HepG2 (cell line): ENCODE results near the gene NECAB2. TPM values are rescaled to one million over a fixed set of nuclear protein-coding genes. Genes with fewer than 3 reads are reported as not detected.
A peak's percentile ranks its signal among the peaks of the same experiment; 100 is the strongest.

Source experiments
- AFF4 ChIP-seq: sonication (generic); formaldehyde crosslinking; IDR thresholded peaks from 2 replicates; pipeline ENCODE4 v1.4.0; 2020; ENCODE audit warnings: missing genetic modification reagents
- ATF2 ChIP-seq: sonication (generic); formaldehyde crosslinking; IDR thresholded peaks from 2 replicates; pipeline ENCODE4 v1.4.0; 2020; ENCODE audit warnings: missing genetic modification reagents
- CC2D1A ChIP-seq: sonication (generic); formaldehyde crosslinking; IDR thresholded peaks from 2 replicates; pipeline ENCODE4 v1.8.1; 2023; ENCODE audit warnings: mild to moderate bottlenecking, missing genetic modification reagents
- CCDC6 ChIP-seq: sonication (generic); formaldehyde crosslinking; IDR thresholded peaks from 2 replicates; pipeline ENCODE4 v1.8.1; 2022; ENCODE audit warnings: mild to moderate bottlenecking, missing genetic modification reagents, moderate library complexity
- CREB1 ChIP-seq, 2 experiments: fragments of 450-650 bp in 1 of 2; IDR thresholded peaks; 2 replicates each; pipeline ENCODE4 v1.6.1; 2016 to 2017; ENCODE audit warnings: control low read depth in 1 of 2, mild to moderate bottlenecking in 1 of 2, missing compliant biosample characterization in 1 of 2, missing genetic modification characterization in 1 of 2
- HMGXB4 ChIP-seq, 2 experiments: sonication (generic) in 1 of 2; formaldehyde crosslinking in 1 of 2; IDR thresholded peaks; 2 replicates each; pipeline versions ENCODE4 v1.4.0 to v1.6.1; 2018 to 2020; ENCODE audit warnings: missing genetic modification reagents in 2 of 2, borderline replicate concordance in 1 of 2, low read depth in 1 of 2, mild to moderate bottlenecking in 1 of 2, missing biosample characterization in 1 of 2
- MBNL3 ChIP-seq: fragments of 250-450 bp; sonication (Bioruptor Pico); conservative IDR thresholded peaks from 2 replicates; pipeline ENCODE4 v1.8.0; 2022; ENCODE audit warnings: mild to moderate bottlenecking, inconsistent platforms
- MED13 ChIP-seq: sonication (generic); formaldehyde crosslinking; IDR thresholded peaks from 2 replicates; pipeline ENCODE4 v1.5.0; 2020; ENCODE audit warnings: missing genetic modification reagents
- MXI1 ChIP-seq: IDR thresholded peaks from 3 replicates; pipeline ENCODE4 v1.6.1; 2012; ENCODE audit warnings: low read depth, low read length, inconsistent platforms, borderline replicate concordance
- NR2C2 ChIP-seq: sonication (generic); formaldehyde crosslinking; IDR thresholded peaks from 2 replicates; pipeline ENCODE4 v1.4.0; 2020; ENCODE audit warnings: missing genetic modification reagents, mild to moderate bottlenecking, moderate library complexity, borderline replicate concordance
- RBAK ChIP-seq: sonication (generic); formaldehyde crosslinking; IDR thresholded peaks from 2 replicates; pipeline ENCODE4 v1.5.1; 2020; ENCODE audit warnings: mild to moderate bottlenecking, missing genetic modification reagents
- SCMH1 ChIP-seq: sonication (generic); formaldehyde crosslinking; IDR thresholded peaks from 2 replicates; pipeline ENCODE4 v1.9.0; 2021; ENCODE audit warnings: missing genetic modification reagents, mild to moderate bottlenecking, borderline replicate concordance
- SNAI1 ChIP-seq: sonication (generic); formaldehyde crosslinking; IDR thresholded peaks from 2 replicates; pipeline ENCODE4 v1.5.0; 2020; ENCODE audit warnings: mild to moderate bottlenecking, missing genetic modification reagents, borderline replicate concordance
- SP4 ChIP-seq: sonication (generic); formaldehyde crosslinking; IDR thresholded peaks from 2 replicates; pipeline ENCODE4 v1.8.1; 2023; ENCODE audit warnings: mild to moderate bottlenecking, missing genetic modification reagents
- SSRP1 ChIP-seq: IDR thresholded peaks from 2 replicates; pipeline ENCODE4 v1.6.1; 2016; ENCODE audit warnings: control low read depth
- TOE1 ChIP-seq: sonication (generic); formaldehyde crosslinking; IDR thresholded peaks from 2 replicates; pipeline ENCODE4 v1.4.0; 2020; ENCODE audit warnings: mild to moderate bottlenecking, missing genetic modification reagents
- ZEB1 ChIP-seq: IDR thresholded peaks from 2 replicates; pipeline ENCODE4 v1.6.1; 2012; ENCODE audit warnings: mild to moderate bottlenecking, low read depth, inconsistent platforms; ENCODE audit not compliant: insufficient replicate concordance
- ZNF230 ChIP-seq: sonication (generic); formaldehyde crosslinking; IDR thresholded peaks from 2 replicates; pipeline ENCODE4 v1.4.0; 2020; ENCODE audit warnings: mild to moderate bottlenecking, missing genetic modification reagents
- ZNF337 ChIP-seq: sonication (generic); formaldehyde crosslinking; IDR thresholded peaks from 2 replicates; pipeline ENCODE4 v1.5.1; 2020; ENCODE audit warnings: missing genetic modification reagents, low read depth, mild to moderate bottlenecking, borderline replicate concordance
- ZNF563 ChIP-seq: sonication (generic); formaldehyde crosslinking; IDR thresholded peaks from 2 replicates; pipeline ENCODE4 v1.8.0; 2022; ENCODE audit warnings: mild to moderate bottlenecking, moderate library complexity, missing genetic modification reagents
- ZNF616 ChIP-seq: sonication (generic); formaldehyde crosslinking; IDR thresholded peaks from 2 replicates; pipeline ENCODE4 v1.5.0; 2020; ENCODE audit warnings: low read depth, mild to moderate bottlenecking, missing genetic modification reagents
- ZSCAN30 ChIP-seq: sonication (generic); formaldehyde crosslinking; IDR thresholded peaks from 2 replicates; pipeline ENCODE4 v1.5.0; 2020; ENCODE audit warnings: mild to moderate bottlenecking, missing genetic modification reagents
- polyA plus RNA-seq, 8 experiments: library from polyadenylated mRNA; depleted of rRNA in 3 of 8; stranded (reverse) in 7 of 8; unstranded in 1 of 8; fragments of >200 nt; fragmentation: Illumina TruSeq in 4 of 8; extraction: Trizol in 4 of 8; gene quantifications; 2 replicates each; pipeline versions ENCODE4 v1.2.1 to v1.2.3, GENCODE V29; 2011 to 2016; ENCODE audit warnings: low read depth in 4 of 8, missing spikeins in 1 of 8, mixed read lengths in 1 of 8; ENCODE audit not compliant: insufficient read depth in 1 of 8
- total RNA-seq, 5 experiments: library from RNA; depleted of rRNA; stranded (reverse); fragments of >200 nt; fragmentation: Illumina TruSeq; extraction: Trizol; gene quantifications; 2 replicates each; pipeline ENCODE4 v1.2.3, GENCODE V29; 2016; ENCODE audit warnings: low read depth in 1 of 5

NECAB2 gene
- total and polyA plus RNA-seq, 2 of the 13 experiments (the other 11 are each of a cell fraction or from before 2014, with no cell fraction given) = 0.21 to 0.49 TPM

- peak; percentile 61; the same call in 1 of the 2 replicates for TF ChIP-seq CREB1 (IDR thresholded peaks at IDR 0.05)
- no peak for TF ChIP-seq CREB1 (CRISPR knock-in tag; IDR thresholded peaks at IDR 0.05)
- peak; percentile 59; the same call in 1 of the 2 replicates for TF ChIP-seq NR2C2
- TF ChIP-seq ZEB1 = no peak
- TF ChIP-seq CC2D1A (CRISPR knock-in tag) = no peak
- peak; percentile 65 for TF ChIP-seq SP4 (CRISPR knock-in tag)
- TF ChIP-seq MXI1 = peak; percentile 81; the same call in 1 of the 3 replicates
- no peak for TF ChIP-seq RBAK (CRISPR knock-in tag)
- TF ChIP-seq ZNF563 = no peak; the same call in 1 of the 2 replicates
- peak; percentile 48; the same call in 1 of the 2 replicates for TF ChIP-seq CCDC6 (CRISPR knock-in tag)
- TF ChIP-seq ATF2 = peak; percentile 42; the same call in 1 of the 2 replicates
- TF ChIP-seq MBNL3 (CRISPR knock-in tag) = no peak
- TF ChIP-seq ZNF337 (CRISPR knock-in tag) = peak; percentile 82; the same call in 1 of the 2 replicates
- TF ChIP-seq SCMH1 (CRISPR knock-in tag) = no peak
- peak; percentile 19 to 68; a peak in 2 of 4 replicates for TF ChIP-seq HMGXB4 (CRISPR knock-in tag; IDR thresholded peaks at IDR 0.05; ENCODE audit: borderline replicate concordance in 1 of 2, low read depth in 1 of 2)
- TF ChIP-seq MED13 = peak; percentile 65; the same call in 1 of the 2 replicates
- TF ChIP-seq ZNF230 (CRISPR knock-in tag) = peak; percentile 74; the same call in 1 of the 2 replicates
- no peak for TF ChIP-seq SSRP1 (CRISPR knock-in tag)
- TF ChIP-seq ZSCAN30 (CRISPR knock-in tag) = peak; percentile 82; the same call in 1 of the 2 replicates
- peak; percentile 89; the same call in 1 of the 2 replicates for TF ChIP-seq AFF4 (CRISPR knock-in tag)
- TF ChIP-seq ZNF616 (CRISPR knock-in tag) = no peak
- 0 out of 2 replicates have a peak, but pooled peaks have one; percentile 77 for TF ChIP-seq SNAI1 (CRISPR knock-in tag)
- TF ChIP-seq TOE1 (CRISPR knock-in tag) = peak; percentile 25; the same call in 1 of the 2 replicates
Measured at GRCh38 chr16:83952940-83953795, 14.9 kb upstream of the NECAB2 start, which contains the start of gene OSGIN1 (continued).
